GM23338 (cell line): ENCODE results near the gene DIPK1A. TPM values are rescaled to one million over a fixed set of nuclear protein-coding genes. Genes with fewer than 3 reads are reported as not detected.

Source experiments
- ATAC-seq: fragments of 200-7000 bp; cut with Tn5 transposase; 3 replicates; pipeline ENCODE4 v1.9.1; 2020
- DNase-seq: peaks from one replicate; pipeline ENCODE4 v3.0.0-alpha.2; 2015; ENCODE audit warnings: low spot score
- H2AFZ ChIP-seq: fragments of 200-600 bp; sonication (generic); 2 replicates; pipeline ENCODE4 v1.8.0; 2016; ENCODE audit warnings: antibody characterized with exemption, mild to moderate bottlenecking, moderate library complexity
- H3F3A ChIP-seq: fragments of 200-600 bp; sonication (generic); replicated peaks from 2 replicates; pipeline ENCODE4 v1.8.0; 2017; ENCODE audit warnings: antibody characterized with exemption, mixed run types, low read depth
- H3K27ac ChIP-seq: fragments of 200-600 bp; sonication (generic); 2 replicates; pipeline ENCODE4 v1.6.1; 2016; ENCODE audit warnings: low read depth
- H3K27me3 ChIP-seq: fragments of 200-600 bp; sonication (generic); 2 replicates; pipeline ENCODE4 v1.8.0; 2016; ENCODE audit warnings: mild to moderate bottlenecking, mixed run types, moderate library complexity; ENCODE audit not compliant: insufficient read depth
- H3K36me3 ChIP-seq: fragments of 200-600 bp; sonication (generic); 2 replicates; pipeline ENCODE4 v1.8.0; 2016; ENCODE audit warnings: mild to moderate bottlenecking; ENCODE audit not compliant: insufficient read depth
- H3K4me1 ChIP-seq: fragments of 200-600 bp; sonication (generic); 2 replicates; pipeline ENCODE4 v1.8.0; 2016; ENCODE audit warnings: mild to moderate bottlenecking, moderate library complexity; ENCODE audit not compliant: insufficient read depth
- H3K4me2 ChIP-seq: fragments of 200-600 bp; sonication (generic); 2 replicates; pipeline ENCODE4 v1.7.1; 2017; ENCODE audit warnings: mixed run types
- H3K4me3 ChIP-seq: fragments of 200-600 bp; sonication (generic); 2 replicates; pipeline ENCODE4 v1.6.1; 2016; ENCODE audit warnings: mixed run types
- H3K79me2 ChIP-seq: fragments of 200-600 bp; sonication (generic); replicated peaks from 2 replicates; pipeline ENCODE4 v1.8.0; 2017; ENCODE audit warnings: mild to moderate bottlenecking; ENCODE audit not compliant: insufficient read depth
- H3K9me2 ChIP-seq: fragments of 200-600 bp; sonication (generic); 2 replicates; pipeline ENCODE4 v1.8.0; 2017; ENCODE audit not compliant: insufficient read depth
- H4K20me1 ChIP-seq: fragments of 200-600 bp; sonication (generic); replicated peaks from 2 replicates; pipeline ENCODE4 v1.8.0; 2017; ENCODE audit warnings: mild to moderate bottlenecking; ENCODE audit not compliant: insufficient read depth
- H3K27ac Mint-ChIP-seq: 2 replicates; pipeline ENCODE4 v1.8.0; 2020; ENCODE audit warnings: inconsistent platforms, mild to moderate bottlenecking, moderate library complexity, mixed read lengths
- H3K27me3 Mint-ChIP-seq: 3 replicates; pipeline ENCODE4 v1.8.0; 2022; ENCODE audit warnings: low read depth, mild to moderate bottlenecking, moderate library complexity, mixed read lengths, inconsistent platforms; ENCODE audit not compliant: insufficient read depth, poor library complexity
- H3K36me3 Mint-ChIP-seq: 3 replicates; pipeline ENCODE4 v1.8.0; 2021; ENCODE audit warnings: low read depth, mild to moderate bottlenecking, inconsistent platforms, moderate library complexity, mixed read lengths
- H3K4me1 Mint-ChIP-seq: 3 replicates; pipeline ENCODE4 v1.8.0; 2020; ENCODE audit warnings: mild to moderate bottlenecking, inconsistent platforms, mixed read lengths
- H3K4me3 Mint-ChIP-seq: 3 replicates; pipeline ENCODE4 v1.8.0; 2021; ENCODE audit warnings: moderate library complexity, mild to moderate bottlenecking, inconsistent platforms, mixed read lengths
- H3K9me3 Mint-ChIP-seq: 3 replicates; pipeline ENCODE4 v1.8.0; 2020; ENCODE audit warnings: moderate library complexity, mild to moderate bottlenecking, inconsistent platforms, mixed read lengths
- EZH2 ChIP-seq: fragments of 200-600 bp; sonication (generic); IDR thresholded peaks from one replicate; pipeline ENCODE4 v1.8.0; 2017; ENCODE audit warnings: antibody characterized with exemption, mild to moderate bottlenecking, low read depth; ENCODE audit not compliant: unreplicated experiment
- EZH2phosphoT487 ChIP-seq: fragments of 200-600 bp; sonication (generic); IDR thresholded peaks from one replicate; pipeline ENCODE4 v1.8.1; 2018; ENCODE audit warnings: antibody characterized with exemption; ENCODE audit not compliant: unreplicated experiment
- JUNB ChIP-seq: IDR thresholded peaks from one replicate; pipeline ENCODE4 v1.6.1; 2016; ENCODE audit warnings: antibody characterized with exemption; ENCODE audit not compliant: unreplicated experiment
- NANOG ChIP-seq: IDR thresholded peaks from 2 replicates; pipeline ENCODE4 v1.6.1; 2016; ENCODE audit warnings: antibody characterized with exemption, borderline replicate concordance
- ZNF114 ChIP-seq: fragments of 250-450 bp; sonication (Bioruptor Pico); IDR thresholded peaks from 2 replicates; pipeline ENCODE4 v1.5.0; 2020; ENCODE audit warnings: mild to moderate bottlenecking, moderate library complexity
- ZNF331 ChIP-seq: fragments of 250-450 bp; sonication (Bioruptor Pico); IDR thresholded peaks from 2 replicates; pipeline ENCODE4 v1.5.0; 2020; ENCODE audit warnings: low read depth, mild to moderate bottlenecking, moderate library complexity
- ZNF462 ChIP-seq: fragments of 250-450 bp; sonication (Bioruptor Pico); IDR thresholded peaks from 2 replicates; pipeline ENCODE4 v1.5.0; 2020; ENCODE audit warnings: mild to moderate bottlenecking, moderate library complexity
- polyA plus RNA-seq: library from polyadenylated mRNA; unstranded; fragments of >200 nt; fragmentation: Nextera tagmentation; extraction: Ambion mirVana; gene quantifications from 2 replicates; pipeline ENCODE4 v1.2.1, GENCODE V29; 2016
- total RNA-seq: library from RNA; depleted of rRNA; stranded (reverse); fragments of >200 nt; shearing (Covaris generic); gene quantifications from 2 replicates; pipeline ENCODE4 v1.2.3, GENCODE V29; 2014
- TF ChIP-seq, protein P1 (sequence below): IDR thresholded peaks from one replicate; pipeline ENCODE4 v1.6.1; 2018; ENCODE audit warnings: antibody characterized with exemption; ENCODE audit not compliant: unreplicated experiment
- TF ChIP-seq, protein P2 (sequence below): IDR thresholded peaks from 2 replicates; pipeline ENCODE4 v1.6.1; 2016; ENCODE audit warnings: antibody characterized with exemption

Gene DIPK1A
- total and polyA plus RNA-seq, 2 experiments from 2014 or later = 4.8 to 6.1 TPM

GRCh38 chr1:92970990-92971689 lies 9.9 kb upstream of the DIPK1A start:
- TF ChIP-seq ZNF331 = no peak
- Mint-ChIP-seq H3K36me3 (no peaks in the 10 kb centered on the region), H3K27me3 (peaks cover 2% of the 10 kb centered on the region), H3K4me3 (no peak overlapping the region), H3K4me1 (peaks cover 16% of the 10 kb centered on the region), H3K9me3 (no peaks in the 10 kb centered on the region; the same call in 2 of the 3 replicates), H3K27ac (no peak overlapping the region)
- H3F3A ChIP-seq = 0 out of 2 replicates have a peak, but pooled peaks cover 4% of the 10 kb centered on the region
- H2AFZ ChIP-seq = no peak overlapping the region
- H3K27ac ChIP-seq = no peak overlapping the region
- no peaks in the 10 kb centered on the region for H3K9me2 ChIP-seq
- ATAC-seq = no peak
- no peaks in the 10 kb centered on the region; the same call in 1 of the 2 replicates for H4K20me1 ChIP-seq
- H3K27me3 ChIP-seq = peaks cover 27% of the 10 kb centered on the region
- H3K79me2 ChIP-seq = no peaks in the 10 kb centered on the region
- no peaks in the 10 kb centered on the region for H3K36me3 ChIP-seq
- no peak for DNase-seq
- peaks cover 13% of the 10 kb centered on the region for H3K4me1 ChIP-seq
- no peak overlapping the region for H3K4me3 ChIP-seq
- no peak overlapping the region for H3K4me2 ChIP-seq

DNA sequence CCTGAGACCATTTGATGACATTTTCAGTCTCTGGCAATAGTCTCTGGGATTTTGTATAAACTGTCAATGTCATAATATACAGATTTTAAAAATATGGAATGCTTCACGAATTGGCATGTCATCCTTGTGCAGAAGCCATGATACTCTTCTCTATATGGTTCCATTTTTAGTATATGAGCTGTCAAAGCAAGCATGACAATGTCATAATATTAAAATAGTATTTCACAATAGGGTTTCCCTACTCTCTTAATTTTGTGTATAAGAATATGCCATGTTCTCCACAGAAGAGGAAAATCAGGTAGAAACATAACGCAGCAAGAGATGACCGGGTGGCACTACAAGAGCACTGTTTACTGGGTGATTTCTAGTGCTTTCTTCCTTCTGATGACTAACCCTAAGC lies 8.3 kb upstream of the DIPK1A start:
- Histone ChIP-seq H4K20me1 (no peaks in the 10 kb centered on the region; the same call in 1 of the 2 replicates), H3F3A (0 out of 2 replicates have a peak, but pooled peaks cover 4% of the 10 kb centered on the region), H3K4me1 (peaks cover 13% of the 10 kb centered on the region), H2AFZ (no peak overlapping the region), H3K79me2 (no peaks in the 10 kb centered on the region), H3K36me3 (no peaks in the 10 kb centered on the region), H3K4me3 (no peak overlapping the region), H3K4me2 (no peak overlapping the region), H3K27ac (no peak overlapping the region), H3K9me2 (no peaks in the 10 kb centered on the region), H3K27me3 (peaks cover 27% of the 10 kb centered on the region)
- ATAC-seq = no peak
- no peak for DNase-seq
- H3K4me3 Mint-ChIP-seq = no peak overlapping the region
- H3K27me3 Mint-ChIP-seq = peaks cover 2% of the 10 kb centered on the region
- H3K36me3 Mint-ChIP-seq = no peaks in the 10 kb centered on the region
- peaks cover 16% of the 10 kb centered on the region for H3K4me1 Mint-ChIP-seq
- no peak overlapping the region for H3K27ac Mint-ChIP-seq
- no peaks in the 10 kb centered on the region for H3K9me3 Mint-ChIP-seq
- TF ChIP-seq NANOG (no peak), JUNB (no peak), EZH2 (no peak), ZNF331 (no peak), ZNF114 (CRISPR knock-in tag) (no peak), ZNF462 (CRISPR knock-in tag) (no peak), EZH2phosphoT487 (no peak)
- TF ChIP-seq, protein P1, sequence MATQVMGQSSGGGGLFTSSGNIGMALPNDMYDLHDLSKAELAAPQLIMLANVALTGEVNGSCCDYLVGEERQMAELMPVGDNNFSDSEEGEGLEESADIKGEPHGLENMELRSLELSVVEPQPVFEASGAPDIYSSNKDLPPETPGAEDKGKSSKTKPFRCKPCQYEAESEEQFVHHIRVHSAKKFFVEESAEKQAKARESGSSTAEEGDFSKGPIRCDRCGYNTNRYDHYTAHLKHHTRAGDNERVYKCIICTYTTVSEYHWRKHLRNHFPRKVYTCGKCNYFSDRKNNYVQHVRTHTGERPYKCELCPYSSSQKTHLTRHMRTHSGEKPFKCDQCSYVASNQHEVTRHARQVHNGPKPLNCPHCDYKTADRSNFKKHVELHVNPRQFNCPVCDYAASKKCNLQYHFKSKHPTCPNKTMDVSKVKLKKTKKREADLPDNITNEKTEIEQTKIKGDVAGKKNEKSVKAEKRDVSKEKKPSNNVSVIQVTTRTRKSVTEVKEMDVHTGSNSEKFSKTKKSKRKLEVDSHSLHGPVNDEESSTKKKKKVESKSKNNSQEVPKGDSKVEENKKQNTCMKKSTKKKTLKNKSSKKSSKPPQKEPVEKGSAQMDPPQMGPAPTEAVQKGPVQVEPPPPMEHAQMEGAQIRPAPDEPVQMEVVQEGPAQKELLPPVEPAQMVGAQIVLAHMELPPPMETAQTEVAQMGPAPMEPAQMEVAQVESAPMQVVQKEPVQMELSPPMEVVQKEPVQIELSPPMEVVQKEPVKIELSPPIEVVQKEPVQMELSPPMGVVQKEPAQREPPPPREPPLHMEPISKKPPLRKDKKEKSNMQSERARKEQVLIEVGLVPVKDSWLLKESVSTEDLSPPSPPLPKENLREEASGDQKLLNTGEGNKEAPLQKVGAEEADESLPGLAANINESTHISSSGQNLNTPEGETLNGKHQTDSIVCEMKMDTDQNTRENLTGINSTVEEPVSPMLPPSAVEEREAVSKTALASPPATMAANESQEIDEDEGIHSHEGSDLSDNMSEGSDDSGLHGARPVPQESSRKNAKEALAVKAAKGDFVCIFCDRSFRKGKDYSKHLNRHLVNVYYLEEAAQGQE = no peak
- TF ChIP-seq, protein P2, sequence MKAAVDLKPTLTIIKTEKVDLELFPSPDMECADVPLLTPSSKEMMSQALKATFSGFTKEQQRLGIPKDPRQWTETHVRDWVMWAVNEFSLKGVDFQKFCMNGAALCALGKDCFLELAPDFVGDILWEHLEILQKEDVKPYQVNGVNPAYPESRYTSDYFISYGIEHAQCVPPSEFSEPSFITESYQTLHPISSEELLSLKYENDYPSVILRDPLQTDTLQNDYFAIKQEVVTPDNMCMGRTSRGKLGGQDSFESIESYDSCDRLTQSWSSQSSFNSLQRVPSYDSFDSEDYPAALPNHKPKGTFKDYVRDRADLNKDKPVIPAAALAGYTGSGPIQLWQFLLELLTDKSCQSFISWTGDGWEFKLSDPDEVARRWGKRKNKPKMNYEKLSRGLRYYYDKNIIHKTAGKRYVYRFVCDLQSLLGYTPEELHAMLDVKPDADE = no peak
